Panc1 (cell line): Measurements from ENCODE around the gene PHIP.

Source experiments
- CTCF ChIP-seq: fragments of 450-650 bp; IDR thresholded peaks from 2 replicates; pipeline ENCODE4 v1.5.1; 2017; ENCODE audit warnings: mild to moderate bottlenecking
- POLR2AphosphoS5 ChIP-seq: IDR thresholded peaks from 2 replicates; pipeline ENCODE4 v1.6.1; 2012; ENCODE audit warnings: mild to moderate bottlenecking, low read depth, low read length, moderate library complexity
- REST ChIP-seq, 2 experiments: IDR thresholded peaks; 2 replicates each; pipeline ENCODE4 v1.6.1; 2011 to 2012; ENCODE audit warnings: low read depth in 2 of 2, control low read depth in 1 of 2, low read length in 1 of 2, mild to moderate bottlenecking in 1 of 2, moderate library complexity in 1 of 2; ENCODE audit not compliant: insufficient read depth in 1 of 2
- SIN3A ChIP-seq: IDR thresholded peaks from 2 replicates; pipeline ENCODE4 v1.6.1; 2012; ENCODE audit warnings: low read depth, mild to moderate bottlenecking, low read length, moderate library complexity, borderline replicate concordance; ENCODE audit not compliant: insufficient read depth
- TCF7L2 ChIP-seq: IDR thresholded peaks from 2 replicates; pipeline ENCODE4 v1.6.1; 2011; ENCODE audit warnings: mild to moderate bottlenecking, low read depth, low read length, inconsistent platforms

DNA sequence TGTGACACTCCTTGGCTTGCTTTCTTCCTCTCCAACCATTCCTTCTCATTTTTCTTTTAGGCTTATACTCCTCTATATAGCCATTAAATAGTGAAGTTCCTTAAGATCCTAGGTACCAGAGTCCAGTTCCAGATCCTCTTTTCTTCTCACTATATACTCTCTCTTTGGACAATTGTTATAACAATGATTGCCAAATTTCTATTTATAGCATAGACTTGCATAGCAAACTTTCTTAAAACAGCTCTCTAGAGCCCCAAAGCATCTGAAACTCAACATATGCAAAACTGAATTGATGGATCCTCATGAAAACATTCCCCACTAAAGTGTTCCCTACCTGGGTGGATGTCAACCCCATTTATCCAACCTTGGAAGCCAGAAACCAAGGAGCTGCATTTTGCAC lies 13.4 kb downstream of the PHIP start:
- TF ChIP-seq CTCF, result no peak
- no peak for TF ChIP-seq REST (IDR thresholded peaks at IDR 0.05; ENCODE audit: insufficient read depth in 1 of 2, low read depth in 2 of 2, low read length in 1 of 2)
- no peak for TF ChIP-seq POLR2AphosphoS5
- no peak for TF ChIP-seq SIN3A
- no peak for TF ChIP-seq TCF7L2
